ENCODE measurements around the gene DSG1. TPM values are rescaled to one million over a fixed set of nuclear protein-coding genes. Genes with fewer than 3 reads are reported as not detected.
"Not testable (repeated sequence)": the region's sequence is repeated elsewhere in the genome, so short reads cannot be mapped to it uniquely, and the experiment has no call there.

The DSG1 gene
- total RNA-seq, 1 experiment from 2014 or later, result 0.09 TPM

DNA sequence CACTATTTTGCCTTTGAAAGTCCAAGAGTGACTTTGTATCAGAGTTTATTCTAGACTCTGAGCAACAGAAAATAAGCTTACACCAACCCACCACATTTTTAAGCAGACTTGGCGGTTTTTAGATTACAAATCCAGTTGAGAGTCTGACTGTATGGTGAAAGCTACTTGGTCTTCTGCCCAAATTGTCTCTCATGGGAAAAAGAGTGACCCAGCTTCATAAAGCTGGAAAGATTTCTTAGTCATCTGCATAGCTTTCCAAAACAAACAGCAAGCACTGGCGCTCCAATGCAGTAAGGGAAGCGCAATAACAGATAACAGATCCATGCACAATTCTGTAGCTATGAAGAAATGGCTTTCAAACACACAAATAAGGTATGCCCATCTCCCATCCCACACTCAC, 7.1 kb downstream of the DSG1 start (continued):
- TF ChIP-seq CREB1 (CRISPR knock-in tag; IDR thresholded peaks at IDR 0.05) (no peak), SMAD3 (CRISPR knock-in tag; IDR thresholded peaks at IDR 0.05; ENCODE audit: borderline replicate concordance) (no peak), NFYB (CRISPR knock-in tag; conservative IDR thresholded peaks at IDR 0.05; ENCODE audit: low read depth) (no peak), IRF2 (CRISPR knock-in tag; IDR thresholded peaks at IDR 0.05; ENCODE audit: borderline replicate concordance, low read depth) (no peak), NFE2L1 (CRISPR knock-in tag; IDR thresholded peaks at IDR 0.05) (no peak)

DNA sequence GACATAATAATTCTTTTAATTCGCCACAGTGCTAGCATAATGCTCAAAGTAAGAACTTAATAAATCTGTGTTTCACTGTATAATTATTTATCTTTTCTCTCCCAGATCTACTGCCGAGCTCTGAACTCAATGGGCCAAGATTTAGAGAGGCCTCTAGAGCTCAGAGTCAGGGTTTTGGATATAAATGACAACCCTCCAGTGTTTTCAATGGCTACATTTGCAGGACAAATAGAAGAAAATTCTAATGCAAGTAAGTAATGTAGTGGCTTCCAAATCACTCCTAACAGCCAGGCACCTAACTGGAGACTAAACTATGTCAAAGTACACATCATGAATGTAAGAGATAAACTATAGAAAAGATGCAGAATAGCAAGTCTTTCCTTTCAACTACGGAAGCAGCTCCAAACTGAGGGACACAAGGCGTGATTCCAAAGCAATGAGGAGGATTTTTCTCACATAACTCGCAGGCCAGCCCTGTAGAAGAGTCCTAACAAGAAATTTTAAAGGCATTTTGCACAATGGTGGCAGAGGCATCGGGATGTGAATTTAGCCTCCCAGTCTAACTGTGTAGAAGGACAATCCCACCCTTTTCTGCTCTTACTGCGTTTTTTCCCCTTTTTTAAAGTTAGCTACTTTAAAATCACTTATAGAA, 12.0 kb downstream of the DSG1 start:
- ChIA-PET POLR2A (no interaction called here), CTCF (interaction anchor here (1.0 to 1.6 kb wide), 3 partner anchors 51 to 95 kb away, joined by 3 to 7 read pairs (median 3); no protein-coding TSS in a partner anchor)
- no peaks in the 10 kb centered on the region for H3K36me3 Mint-ChIP-seq
- H3K27me3 Mint-ChIP-seq (ENCODE audit: low read depth), result no peaks in the 10 kb centered on the region
- peaks cover 26% of the 10 kb centered on the region for H3K4me1 Mint-ChIP-seq
- H3K9me3 Mint-ChIP-seq, result no peaks in the 10 kb centered on the region
- H3K27ac Mint-ChIP-seq, result peak overlapping the region; percentile 88
- H3K4me3 Mint-ChIP-seq, result peak overlapping the region; percentile 38
- TF ChIP-seq NFE2L1 (CRISPR knock-in tag; IDR thresholded peaks at IDR 0.05), result no peak
- TF ChIP-seq, protein P1, sequence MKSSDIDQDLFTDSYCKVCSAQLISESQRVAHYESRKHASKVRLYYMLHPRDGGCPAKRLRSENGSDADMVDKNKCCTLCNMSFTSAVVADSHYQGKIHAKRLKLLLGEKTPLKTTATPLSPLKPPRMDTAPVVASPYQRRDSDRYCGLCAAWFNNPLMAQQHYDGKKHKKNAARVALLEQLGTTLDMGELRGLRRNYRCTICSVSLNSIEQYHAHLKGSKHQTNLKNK (CRISPR knock-in tag; IDR thresholded peaks at IDR 0.05), result no peak
- TF ChIP-seq NR3C1 (CRISPR knock-in tag; conservative IDR thresholded peaks at IDR 0.05; ENCODE audit: low read depth), result no peak
- no peak for TF ChIP-seq OVOL2 (CRISPR knock-in tag; IDR thresholded peaks at IDR 0.05; ENCODE audit: borderline replicate concordance)
- TF ChIP-seq, protein P2, sequence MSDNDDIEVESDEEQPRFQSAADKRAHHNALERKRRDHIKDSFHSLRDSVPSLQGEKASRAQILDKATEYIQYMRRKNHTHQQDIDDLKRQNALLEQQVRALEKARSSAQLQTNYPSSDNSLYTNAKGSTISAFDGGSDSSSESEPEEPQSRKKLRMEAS (CRISPR knock-in tag; IDR thresholded peaks at IDR 0.05), result no peak
- no peak for TF ChIP-seq JAZF1 (CRISPR knock-in tag; IDR thresholded peaks at IDR 0.05)
- DNase-seq (ENCODE audit: low spot score) (no peak), ATAC-seq (peak; percentile 94)

DNA sequence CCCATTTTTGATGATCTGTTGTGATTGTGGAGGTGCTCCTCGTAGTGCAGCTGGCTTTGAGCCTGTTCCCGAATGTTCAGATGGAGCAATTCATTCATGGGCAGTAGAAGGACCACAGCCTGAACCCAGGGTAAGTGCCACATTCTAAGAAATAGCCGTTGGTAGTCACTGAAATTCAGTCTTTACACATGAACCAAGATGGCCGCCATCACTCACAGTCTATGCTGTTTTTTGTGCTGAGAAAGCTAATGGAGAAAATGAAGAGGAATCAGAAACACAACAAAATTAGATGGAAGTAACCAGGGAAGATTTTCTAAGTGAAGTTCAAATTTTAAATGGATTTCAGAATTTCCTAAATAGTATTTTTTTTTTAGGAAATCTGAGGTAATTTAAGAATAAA, 25.5 kb downstream of the DSG1 start:
- Mint-ChIP-seq H3K36me3 (no peaks in the 10 kb centered on the region), H3K4me3 (no peak overlapping the region), H3K27me3 (ENCODE audit: low read depth) (no peaks in the 10 kb centered on the region), H3K4me1 (no peaks in the 10 kb centered on the region), H3K27ac (no peak overlapping the region), H3K9me3 (peaks cover 10% of the 10 kb centered on the region)
- ATAC-seq, result no peak
- POLR2A ChIA-PET, result no interaction called here
- TF ChIP-seq TEAD1 (CRISPR knock-in tag; IDR thresholded peaks at IDR 0.05) (no peak), ATF1 (CRISPR knock-in tag; IDR thresholded peaks at IDR 0.05) (no peak)
- CTCF ChIA-PET, result no interaction called here
- DNase-seq (ENCODE audit: low spot score), result no peak

DNA sequence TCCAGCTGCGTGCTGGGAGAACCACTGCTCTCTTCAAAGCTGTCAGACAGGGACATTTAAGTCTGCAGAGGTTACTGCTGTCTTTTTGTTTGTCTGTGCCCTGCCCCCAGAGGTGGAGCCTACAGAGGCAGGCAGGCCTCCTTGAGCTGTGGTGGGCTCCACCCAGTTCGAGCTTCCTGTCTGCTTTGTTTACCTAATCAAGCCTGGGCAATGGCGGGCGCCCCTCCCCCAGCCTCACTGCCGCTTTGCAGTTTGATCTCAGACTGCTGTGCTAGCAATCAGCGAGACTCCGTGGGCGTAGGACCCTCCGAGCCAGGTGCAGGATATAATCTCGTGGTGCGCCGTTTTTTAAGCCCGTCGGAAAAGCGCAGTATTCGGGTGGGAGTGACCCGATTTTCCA, 35.4 kb downstream of the DSG1 start:
- H3K4me1 Mint-ChIP-seq; CTCF ChIA-PET; H3K27ac Mint-ChIP-seq; H3K4me3 Mint-ChIP-seq; H3K27me3 Mint-ChIP-seq (ENCODE audit: low read depth); ATAC-seq; POLR2A ChIA-PET: not testable (repeated sequence)
- Mint-ChIP-seq H3K36me3 (peaks cover 13% of the 10 kb centered on the region), H3K9me3 (peaks cover 11% of the 10 kb centered on the region)
- DNase-seq (ENCODE audit: low spot score), result peak; percentile 56

DNA sequence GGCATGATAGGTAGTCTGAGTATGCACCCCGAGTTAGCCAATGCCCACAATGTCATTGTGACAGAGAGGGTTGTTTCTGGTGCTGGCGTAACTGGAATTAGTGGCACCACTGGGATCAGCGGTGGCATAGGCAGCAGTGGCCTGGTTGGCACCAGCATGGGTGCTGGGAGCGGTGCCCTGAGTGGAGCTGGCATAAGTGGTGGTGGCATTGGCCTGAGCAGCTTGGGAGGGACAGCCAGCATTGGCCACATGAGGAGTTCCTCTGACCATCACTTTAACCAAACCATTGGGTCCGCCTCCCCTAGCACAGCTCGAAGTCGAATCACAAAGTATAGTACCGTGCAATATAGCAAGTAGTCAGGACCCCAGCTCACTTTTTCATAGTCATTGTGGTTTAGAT, 37.0 kb downstream of the DSG1 start:
- H3K4me1 Mint-ChIP-seq, result peaks cover 7% of the 10 kb centered on the region
- no peak for DNase-seq (ENCODE audit: low spot score)
- ATAC-seq, result no peak
- TF ChIP-seq TEAD4 (CRISPR knock-in tag; IDR thresholded peaks at IDR 0.05) (no peak), ZNF121 (CRISPR knock-in tag; IDR thresholded peaks at IDR 0.05) (no peak), CREB1 (CRISPR knock-in tag; IDR thresholded peaks at IDR 0.05) (no peak), SMAD3 (CRISPR knock-in tag; IDR thresholded peaks at IDR 0.05; ENCODE audit: borderline replicate concordance) (no peak), ZNF138 (CRISPR knock-in tag; conservative IDR thresholded peaks at IDR 0.05) (no peak)
- TF ChIP-seq, protein P3, sequence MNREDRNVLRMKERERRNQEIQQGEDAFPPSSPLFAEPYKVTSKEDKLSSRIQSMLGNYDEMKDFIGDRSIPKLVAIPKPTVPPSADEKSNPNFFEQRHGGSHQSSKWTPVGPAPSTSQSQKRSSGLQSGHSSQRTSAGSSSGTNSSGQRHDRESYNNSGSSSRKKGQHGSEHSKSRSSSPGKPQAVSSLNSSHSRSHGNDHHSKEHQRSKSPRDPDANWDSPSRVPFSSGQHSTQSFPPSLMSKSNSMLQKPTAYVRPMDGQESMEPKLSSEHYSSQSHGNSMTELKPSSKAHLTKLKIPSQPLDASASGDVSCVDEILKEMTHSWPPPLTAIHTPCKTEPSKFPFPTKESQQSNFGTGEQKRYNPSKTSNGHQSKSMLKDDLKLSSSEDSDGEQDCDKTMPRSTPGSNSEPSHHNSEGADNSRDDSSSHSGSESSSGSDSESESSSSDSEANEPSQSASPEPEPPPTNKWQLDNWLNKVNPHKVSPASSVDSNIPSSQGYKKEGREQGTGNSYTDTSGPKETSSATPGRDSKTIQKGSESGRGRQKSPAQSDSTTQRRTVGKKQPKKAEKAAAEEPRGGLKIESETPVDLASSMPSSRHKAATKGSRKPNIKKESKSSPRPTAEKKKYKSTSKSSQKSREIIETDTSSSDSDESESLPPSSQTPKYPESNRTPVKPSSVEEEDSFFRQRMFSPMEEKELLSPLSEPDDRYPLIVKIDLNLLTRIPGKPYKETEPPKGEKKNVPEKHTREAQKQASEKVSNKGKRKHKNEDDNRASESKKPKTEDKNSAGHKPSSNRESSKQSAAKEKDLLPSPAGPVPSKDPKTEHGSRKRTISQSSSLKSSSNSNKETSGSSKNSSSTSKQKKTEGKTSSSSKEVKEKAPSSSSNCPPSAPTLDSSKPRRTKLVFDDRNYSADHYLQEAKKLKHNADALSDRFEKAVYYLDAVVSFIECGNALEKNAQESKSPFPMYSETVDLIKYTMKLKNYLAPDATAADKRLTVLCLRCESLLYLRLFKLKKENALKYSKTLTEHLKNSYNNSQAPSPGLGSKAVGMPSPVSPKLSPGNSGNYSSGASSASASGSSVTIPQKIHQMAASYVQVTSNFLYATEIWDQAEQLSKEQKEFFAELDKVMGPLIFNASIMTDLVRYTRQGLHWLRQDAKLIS (CRISPR knock-in tag; IDR thresholded peaks at IDR 0.05; ENCODE audit: borderline replicate concordance), result no peak
- TF ChIP-seq, protein P4, sequence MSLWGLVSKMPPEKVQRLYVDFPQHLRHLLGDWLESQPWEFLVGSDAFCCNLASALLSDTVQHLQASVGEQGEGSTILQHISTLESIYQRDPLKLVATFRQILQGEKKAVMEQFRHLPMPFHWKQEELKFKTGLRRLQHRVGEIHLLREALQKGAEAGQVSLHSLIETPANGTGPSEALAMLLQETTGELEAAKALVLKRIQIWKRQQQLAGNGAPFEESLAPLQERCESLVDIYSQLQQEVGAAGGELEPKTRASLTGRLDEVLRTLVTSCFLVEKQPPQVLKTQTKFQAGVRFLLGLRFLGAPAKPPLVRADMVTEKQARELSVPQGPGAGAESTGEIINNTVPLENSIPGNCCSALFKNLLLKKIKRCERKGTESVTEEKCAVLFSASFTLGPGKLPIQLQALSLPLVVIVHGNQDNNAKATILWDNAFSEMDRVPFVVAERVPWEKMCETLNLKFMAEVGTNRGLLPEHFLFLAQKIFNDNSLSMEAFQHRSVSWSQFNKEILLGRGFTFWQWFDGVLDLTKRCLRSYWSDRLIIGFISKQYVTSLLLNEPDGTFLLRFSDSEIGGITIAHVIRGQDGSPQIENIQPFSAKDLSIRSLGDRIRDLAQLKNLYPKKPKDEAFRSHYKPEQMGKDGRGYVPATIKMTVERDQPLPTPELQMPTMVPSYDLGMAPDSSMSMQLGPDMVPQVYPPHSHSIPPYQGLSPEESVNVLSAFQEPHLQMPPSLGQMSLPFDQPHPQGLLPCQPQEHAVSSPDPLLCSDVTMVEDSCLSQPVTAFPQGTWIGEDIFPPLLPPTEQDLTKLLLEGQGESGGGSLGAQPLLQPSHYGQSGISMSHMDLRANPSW (CRISPR knock-in tag; conservative IDR thresholded peaks at IDR 0.05; ENCODE audit: low read depth), result no peak
- TF ChIP-seq, protein P5, sequence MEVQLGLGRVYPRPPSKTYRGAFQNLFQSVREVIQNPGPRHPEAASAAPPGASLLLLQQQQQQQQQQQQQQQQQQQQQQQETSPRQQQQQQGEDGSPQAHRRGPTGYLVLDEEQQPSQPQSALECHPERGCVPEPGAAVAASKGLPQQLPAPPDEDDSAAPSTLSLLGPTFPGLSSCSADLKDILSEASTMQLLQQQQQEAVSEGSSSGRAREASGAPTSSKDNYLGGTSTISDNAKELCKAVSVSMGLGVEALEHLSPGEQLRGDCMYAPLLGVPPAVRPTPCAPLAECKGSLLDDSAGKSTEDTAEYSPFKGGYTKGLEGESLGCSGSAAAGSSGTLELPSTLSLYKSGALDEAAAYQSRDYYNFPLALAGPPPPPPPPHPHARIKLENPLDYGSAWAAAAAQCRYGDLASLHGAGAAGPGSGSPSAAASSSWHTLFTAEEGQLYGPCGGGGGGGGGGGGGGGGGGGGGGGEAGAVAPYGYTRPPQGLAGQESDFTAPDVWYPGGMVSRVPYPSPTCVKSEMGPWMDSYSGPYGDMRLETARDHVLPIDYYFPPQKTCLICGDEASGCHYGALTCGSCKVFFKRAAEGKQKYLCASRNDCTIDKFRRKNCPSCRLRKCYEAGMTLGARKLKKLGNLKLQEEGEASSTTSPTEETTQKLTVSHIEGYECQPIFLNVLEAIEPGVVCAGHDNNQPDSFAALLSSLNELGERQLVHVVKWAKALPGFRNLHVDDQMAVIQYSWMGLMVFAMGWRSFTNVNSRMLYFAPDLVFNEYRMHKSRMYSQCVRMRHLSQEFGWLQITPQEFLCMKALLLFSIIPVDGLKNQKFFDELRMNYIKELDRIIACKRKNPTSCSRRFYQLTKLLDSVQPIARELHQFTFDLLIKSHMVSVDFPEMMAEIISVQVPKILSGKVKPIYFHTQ (CRISPR knock-in tag; IDR thresholded peaks at IDR 0.05), result no peak

More for the DNA sequence above, 37.0 kb downstream of the DSG1 start:
- CTCF ChIA-PET, result no interaction called here
- no peak overlapping the region for H3K27ac Mint-ChIP-seq
- H3K9me3 Mint-ChIP-seq, result peaks cover 11% of the 10 kb centered on the region
- H3K4me3 Mint-ChIP-seq, result no peak overlapping the region
- 0 out of 2 replicates have a peak, but pooled peaks cover 2% of the 10 kb centered on the region for H3K27me3 Mint-ChIP-seq (ENCODE audit: low read depth)
- H3K36me3 Mint-ChIP-seq, result peaks cover 13% of the 10 kb centered on the region
- POLR2A ChIA-PET, result no interaction called here
